HepG2 (cell line): ENCODE results near the gene SCAPER. TPM values are rescaled to one million over a fixed set of nuclear protein-coding genes. Genes with fewer than 3 reads are reported as not detected.

Experiments used
- ATAC-seq: fragments of 200-7000 bp; cut with Tn5 transposase; 3 replicates; pipeline ENCODE4 v1.9.1; 2020; ENCODE audit warnings: mild to moderate bottlenecking, moderate library complexity
- BruUV-seq: library from RNA; stranded (reverse); fragments of 400-500 nt; replicated peaks from 2 replicates; lab custom pipeline; 2021; lab: Mats Ljungman, UMichigan
- CTCF ChIA-PET: fragments of 300-600 bp; formaldehyde crosslinking; extraction: SDS; loops from one replicate; lab custom pipeline; 2021; ENCODE audit warnings: low total read pairs, inconsistent platforms, low intra/inter-chr PET ratio; lab: Yijun Ruan, JAX
- POLR2A ChIA-PET: fragments of 350-600 bp; sonication (Branson Sonifier 250); formaldehyde crosslinking; loops from one replicate; lab custom pipeline; 2020; ENCODE audit warnings: antibody characterized with exemption, inconsistent platforms; lab: Yijun Ruan, JAX
- DNase-seq: peaks from one replicate; pipeline ENCODE4 v3.0.0-alpha.2; 2015; ENCODE audit warnings: low spot score
- FAIRE-seq: peaks from 3 replicates; lab custom pipeline; 2011; peaks lifted over from hg19 to GRCh38; lab: Jason Lieb, UNC
- H2AFZ ChIP-seq: one replicate; pipeline ENCODE4 v1.6.1; 2011; ENCODE audit warnings: low read length, inconsistent platforms
- H3K27ac ChIP-seq: fragments of 300-600 bp; 3 replicates; pipeline ENCODE4 v1.8.0; 2011; ENCODE audit warnings: mixed run types, mild to moderate bottlenecking, mixed read lengths, low read length, inconsistent platforms; ENCODE audit not compliant: insufficient read depth; ENCODE audit errors: extremely low read length
- H3K27me3 ChIP-seq, 2 experiments: fragments of 200-600 bp in 1 of 2; 2 replicates in 1 of 2; 3 replicates in 1 of 2; pipeline versions ENCODE4 v1.6.0 to v1.8.0; 2011; ENCODE audit warnings: low read length in 2 of 2, mild to moderate bottlenecking in 2 of 2, moderate library complexity in 2 of 2, inconsistent platforms in 1 of 2; ENCODE audit not compliant: insufficient read depth in 2 of 2, control insufficient read depth in 1 of 2
- H3K36me3 ChIP-seq, 2 experiments: fragments of 200-600 bp in 1 of 2; replicated peaks in 1 of 2; 2 replicates in 1 of 2; 3 replicates in 1 of 2; pipeline versions ENCODE4 v1.5.1 to v1.8.0; 2011; ENCODE audit warnings: low read length in 2 of 2, inconsistent platforms in 1 of 2; ENCODE audit not compliant: insufficient read depth in 2 of 2, control insufficient read depth in 1 of 2
- H3K4me1 ChIP-seq: 2 replicates; pipeline ENCODE4 v1.5.1; 2012; ENCODE audit warnings: low read length, inconsistent platforms; ENCODE audit not compliant: insufficient read depth
- H3K4me2 ChIP-seq: 2 replicates; pipeline ENCODE4 v1.6.0; 2011; ENCODE audit warnings: low read depth, low read length, inconsistent platforms
- H3K4me3 ChIP-seq, 3 experiments: fragments of 200-600 bp in 1 of 3; sonication (generic), shearing (Covaris generic) in 1 of 3; replicated peaks in 1 of 3; 2 replicates each; pipeline ENCODE4 v1.5.1; 2011 to 2016; ENCODE audit warnings: low read length in 3 of 3, inconsistent platforms in 2 of 3, low read depth in 2 of 3, mild to moderate bottlenecking in 2 of 3, control low read depth in 1 of 3, mixed read lengths in 1 of 3; ENCODE audit not compliant: insufficient read depth in 1 of 3
- H3K79me2 ChIP-seq: one replicate; pipeline ENCODE4 v1.6.1; 2011; ENCODE audit warnings: low read length, inconsistent platforms; ENCODE audit not compliant: insufficient read depth
- H3K9ac ChIP-seq: 2 replicates; pipeline ENCODE4 v1.6.0; 2011; ENCODE audit warnings: mild to moderate bottlenecking, low read depth, low read length, inconsistent platforms; ENCODE audit not compliant: insufficient read depth
- H3K9me3 ChIP-seq: 2 replicates; pipeline ENCODE4 v1.5.1; 2012; ENCODE audit warnings: mild to moderate bottlenecking, low read length
- H4K20me1 ChIP-seq: 2 replicates; pipeline ENCODE4 v1.6.0; 2011; ENCODE audit warnings: inconsistent platforms, mild to moderate bottlenecking, low read length, moderate library complexity; ENCODE audit not compliant: insufficient read depth
- CBX2 ChIP-seq, 2 experiments: fragments of 200-600 bp in 1 of 2; sonication (generic); formaldehyde crosslinking in 1 of 2; IDR thresholded peaks; 2 replicates each; pipeline versions ENCODE4 v1.7.0 to v1.8.1; 2018 to 2022; ENCODE audit warnings: low read depth in 2 of 2, low read length in 1 of 2, mild to moderate bottlenecking in 1 of 2, missing genetic modification reagents in 1 of 2
- FLYWCH1 ChIP-seq: sonication (generic); formaldehyde crosslinking; IDR thresholded peaks from 2 replicates; pipeline ENCODE4 v1.8.1; 2023; ENCODE audit warnings: mild to moderate bottlenecking, missing genetic modification reagents
- PITX1 ChIP-seq: sonication (generic); formaldehyde crosslinking; IDR thresholded peaks from 2 replicates; pipeline ENCODE4 v1.5.1; 2020; ENCODE audit warnings: mild to moderate bottlenecking, missing genetic modification reagents
- RFX5 ChIP-seq: IDR thresholded peaks from 2 replicates; pipeline ENCODE4 v1.6.1; 2011; ENCODE audit warnings: low read depth, low read length, improper control_type of control experiment
- SAP130 ChIP-seq: IDR thresholded peaks from 2 replicates; pipeline ENCODE4 v1.6.1; 2016; ENCODE audit warnings: low read depth
- SIN3A ChIP-seq: IDR thresholded peaks from 2 replicates; pipeline ENCODE4 v1.6.1; 2011; ENCODE audit warnings: low read depth, mild to moderate bottlenecking, control low read depth, low read length, borderline replicate concordance
- SRSF1 ChIP-seq: fragments of 200-400 bp; formaldehyde crosslinking; optimal IDR thresholded peaks from 2 replicates; pipeline ENCODE3; 2017; ENCODE audit warnings: mild to moderate bottlenecking, low read depth, low read length, moderate library complexity
- SUZ12 ChIP-seq: fragments of 150-350 bp; IDR thresholded peaks from 2 replicates; pipeline ENCODE4 v1.6.1; 2014; ENCODE audit warnings: low read depth, low read length
- WIZ ChIP-seq: sonication (generic); formaldehyde crosslinking; IDR thresholded peaks from 2 replicates; pipeline ENCODE4 v1.5.1; 2020; ENCODE audit warnings: mild to moderate bottlenecking, missing genetic modification reagents
- ZNF33B ChIP-seq: sonication (generic); formaldehyde crosslinking; IDR thresholded peaks from 2 replicates; pipeline ENCODE4 v1.5.1; 2020; ENCODE audit warnings: mild to moderate bottlenecking, missing genetic modification reagents
- ZNF644 ChIP-seq: IDR thresholded peaks from 2 replicates; pipeline ENCODE4 v1.6.1; 2016; ENCODE audit warnings: low read depth
- ZNF746 ChIP-seq: sonication (generic); formaldehyde crosslinking; IDR thresholded peaks from 2 replicates; pipeline ENCODE4 v1.8.0; 2022; ENCODE audit warnings: mild to moderate bottlenecking, missing genetic modification reagents
- ZNF780A ChIP-seq: sonication (generic); formaldehyde crosslinking; IDR thresholded peaks from 2 replicates; pipeline ENCODE4 v1.8.0; 2022; ENCODE audit warnings: mild to moderate bottlenecking, missing genetic modification reagents, moderate library complexity
- WGBS: methylation state at CpG from one replicate; pipeline ENCODE4 v1.1.6; 2017; ENCODE audit warnings: low lambda C conversion rate; 5-methylcytosine and 5-hydroxymethylcytosine counted together
- in situ Hi-C: cut with HindIII; loops from 2 replicates; pipeline ENCODE4 v1.10.0; 2017; ENCODE audit warnings: low pct_unique_long_range_greater_than_20kb; ENCODE audit not compliant: extremely low pct_ligation_motif_present
- intact Hi-C: fragments of 100-400 bp; cut with micrococcal nuclease; formaldehyde crosslinking; loops from one replicate; pipeline ENCODE4 v1.10.0; 2022; ENCODE audit not compliant: unreplicated experiment
- polyA plus RNA-seq, 8 experiments: library from polyadenylated mRNA; depleted of rRNA in 3 of 8; stranded (reverse) in 7 of 8; unstranded in 1 of 8; fragments of >200 nt; fragmentation: Illumina TruSeq in 4 of 8; extraction: Trizol in 4 of 8; gene quantifications; 2 replicates each; pipeline versions ENCODE4 v1.2.1 to v1.2.3, GENCODE V29; 2011 to 2016; ENCODE audit warnings: low read depth in 4 of 8, missing spikeins in 1 of 8, mixed read lengths in 1 of 8; ENCODE audit not compliant: insufficient read depth in 1 of 8
- total RNA-seq, 5 experiments: library from RNA; depleted of rRNA; stranded (reverse); fragments of >200 nt; fragmentation: Illumina TruSeq; extraction: Trizol; gene quantifications; 2 replicates each; pipeline ENCODE4 v1.2.3, GENCODE V29; 2016; ENCODE audit warnings: low read depth in 1 of 5
- TF ChIP-seq, protein P1 (sequence below): sonication (generic); formaldehyde crosslinking; IDR thresholded peaks from 2 replicates; pipeline ENCODE4 v1.5.1; 2020; ENCODE audit warnings: mild to moderate bottlenecking, missing genetic modification reagents, borderline replicate concordance
- TF ChIP-seq, protein P2 (sequence below): IDR thresholded peaks from 2 replicates; pipeline ENCODE4 v1.6.1; 2016; ENCODE audit warnings: control low read depth
- TF ChIP-seq, protein P3 (sequence below): sonication (generic); formaldehyde crosslinking; IDR thresholded peaks from 2 replicates; pipeline ENCODE4 v1.5.0; 2020; ENCODE audit warnings: missing genetic modification reagents

The SCAPER gene
- total and polyA plus RNA-seq, 2 of the 13 experiments (the other 11 are each of a cell fraction or from before 2014, with no cell fraction given) = 4.3 to 10.5 TPM

DNA sequence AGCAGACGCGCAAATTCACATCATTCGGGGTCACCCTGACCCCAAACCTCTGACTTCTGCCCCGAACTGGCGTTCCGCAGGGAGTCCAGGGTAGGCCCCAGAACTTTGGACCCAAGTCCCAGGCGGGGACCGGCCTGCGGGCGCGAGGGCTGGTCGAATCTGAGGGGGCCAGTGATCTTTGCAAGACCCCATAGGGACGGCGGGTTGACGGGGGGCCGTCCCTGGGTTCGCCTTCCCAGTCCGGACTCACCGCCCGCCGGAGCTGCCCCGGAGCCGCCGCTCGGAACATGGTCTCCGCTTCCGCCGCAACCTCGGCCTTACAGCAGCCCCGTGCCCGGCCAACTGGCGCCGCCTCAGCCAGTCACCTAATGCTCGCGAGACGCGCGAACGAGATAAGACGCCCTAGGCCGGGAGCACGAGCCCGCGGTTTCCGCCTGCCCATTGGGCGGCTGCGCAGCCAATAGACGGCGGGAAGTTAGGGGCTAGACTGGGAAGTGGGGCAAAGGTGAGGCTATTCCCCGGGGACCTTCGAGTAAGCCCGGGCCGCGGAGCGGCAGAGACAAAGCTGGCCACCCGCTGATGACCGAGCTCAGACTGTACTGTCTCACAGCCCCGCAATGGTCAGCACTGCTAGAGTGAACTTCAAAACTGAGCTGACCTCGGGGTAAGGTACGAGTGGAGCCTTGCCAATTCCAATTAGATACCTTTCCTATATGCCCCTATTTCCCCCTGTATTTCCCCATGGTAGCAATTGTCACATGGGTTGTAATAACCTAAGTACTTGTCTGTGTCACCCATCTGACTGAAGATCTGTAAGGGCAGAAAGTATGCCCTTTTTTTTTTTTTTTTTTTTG lies 593.8 kb downstream of the SCAPER start, which contains the start of gene ETFA:
TSS of gene ETFA (minus strand) at position 370 of the 854 bp plus-strand sequence. CDS start at position 289, 81 bp downstream.
- POLR2A ChIA-PET = interaction anchor here (0.6 to 5.9 kb wide), 21 partner anchors 10 to 620 kb away, joined by 3 to 132 read pairs (median 3); partner anchors contain the start of genes ISL2 and RCN2
- TF ChIP-seq SAP130 (CRISPR knock-in tag) (peak; percentile 93), CBX2 (IDR thresholded peaks at IDR 0.05; ENCODE audit: low read depth, low read length) (no peak), CBX2 (CRISPR knock-in tag; IDR thresholded peaks at IDR 0.05; ENCODE audit: low read depth) (no peak), PITX1 (CRISPR knock-in tag) (peak; percentile 55; the same call in 1 of the 2 replicates), SIN3A (peak; percentile 59; the same call in 1 of the 2 replicates), FLYWCH1 (CRISPR knock-in tag) (no peak), WIZ (peak; percentile 74; the same call in 1 of the 2 replicates), ZNF644 (CRISPR knock-in tag) (peak; percentile 77), RFX5 (peak; percentile 50; the same call in 1 of the 2 replicates), ZNF746 (CRISPR knock-in tag) (no peak), ZNF33B (CRISPR knock-in tag) (peak; percentile 92), SRSF1 (peak; percentile 91), SUZ12 (no peak), ZNF780A (CRISPR knock-in tag) (no peak)
- TF ChIP-seq, protein P1, sequence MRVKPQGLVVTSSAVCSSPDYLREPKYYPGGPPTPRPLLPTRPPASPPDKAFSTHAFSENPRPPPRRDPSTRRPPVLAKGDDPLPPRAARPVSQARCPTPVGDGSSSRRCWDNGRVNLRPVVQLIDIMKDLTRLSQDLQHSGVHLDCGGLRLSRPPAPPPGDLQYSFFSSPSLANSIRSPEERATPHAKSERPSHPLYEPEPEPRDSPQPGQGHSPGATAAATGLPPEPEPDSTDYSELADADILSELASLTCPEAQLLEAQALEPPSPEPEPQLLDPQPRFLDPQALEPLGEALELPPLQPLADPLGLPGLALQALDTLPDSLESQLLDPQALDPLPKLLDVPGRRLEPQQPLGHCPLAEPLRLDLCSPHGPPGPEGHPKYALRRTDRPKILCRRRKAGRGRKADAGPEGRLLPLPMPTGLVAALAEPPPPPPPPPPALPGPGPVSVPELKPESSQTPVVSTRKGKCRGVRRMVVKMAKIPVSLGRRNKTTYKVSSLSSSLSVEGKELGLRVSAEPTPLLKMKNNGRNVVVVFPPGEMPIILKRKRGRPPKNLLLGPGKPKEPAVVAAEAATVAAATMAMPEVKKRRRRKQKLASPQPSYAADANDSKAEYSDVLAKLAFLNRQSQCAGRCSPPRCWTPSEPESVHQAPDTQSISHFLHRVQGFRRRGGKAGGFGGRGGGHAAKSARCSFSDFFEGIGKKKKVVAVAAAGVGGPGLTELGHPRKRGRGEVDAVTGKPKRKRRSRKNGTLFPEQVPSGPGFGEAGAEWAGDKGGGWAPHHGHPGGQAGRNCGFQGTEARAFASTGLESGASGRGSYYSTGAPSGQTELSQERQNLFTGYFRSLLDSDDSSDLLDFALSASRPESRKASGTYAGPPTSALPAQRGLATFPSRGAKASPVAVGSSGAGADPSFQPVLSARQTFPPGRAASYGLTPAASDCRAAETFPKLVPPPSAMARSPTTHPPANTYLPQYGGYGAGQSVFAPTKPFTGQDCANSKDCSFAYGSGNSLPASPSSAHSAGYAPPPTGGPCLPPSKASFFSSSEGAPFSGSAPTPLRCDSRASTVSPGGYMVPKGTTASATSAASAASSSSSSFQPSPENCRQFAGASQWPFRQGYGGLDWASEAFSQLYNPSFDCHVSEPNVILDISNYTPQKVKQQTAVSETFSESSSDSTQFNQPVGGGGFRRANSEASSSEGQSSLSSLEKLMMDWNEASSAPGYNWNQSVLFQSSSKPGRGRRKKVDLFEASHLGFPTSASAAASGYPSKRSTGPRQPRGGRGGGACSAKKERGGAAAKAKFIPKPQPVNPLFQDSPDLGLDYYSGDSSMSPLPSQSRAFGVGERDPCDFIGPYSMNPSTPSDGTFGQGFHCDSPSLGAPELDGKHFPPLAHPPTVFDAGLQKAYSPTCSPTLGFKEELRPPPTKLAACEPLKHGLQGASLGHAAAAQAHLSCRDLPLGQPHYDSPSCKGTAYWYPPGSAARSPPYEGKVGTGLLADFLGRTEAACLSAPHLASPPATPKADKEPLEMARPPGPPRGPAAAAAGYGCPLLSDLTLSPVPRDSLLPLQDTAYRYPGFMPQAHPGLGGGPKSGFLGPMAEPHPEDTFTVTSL (CRISPR knock-in tag) = peak; percentile 22; the same call in 1 of the 2 replicates
- TF ChIP-seq, protein P2, sequence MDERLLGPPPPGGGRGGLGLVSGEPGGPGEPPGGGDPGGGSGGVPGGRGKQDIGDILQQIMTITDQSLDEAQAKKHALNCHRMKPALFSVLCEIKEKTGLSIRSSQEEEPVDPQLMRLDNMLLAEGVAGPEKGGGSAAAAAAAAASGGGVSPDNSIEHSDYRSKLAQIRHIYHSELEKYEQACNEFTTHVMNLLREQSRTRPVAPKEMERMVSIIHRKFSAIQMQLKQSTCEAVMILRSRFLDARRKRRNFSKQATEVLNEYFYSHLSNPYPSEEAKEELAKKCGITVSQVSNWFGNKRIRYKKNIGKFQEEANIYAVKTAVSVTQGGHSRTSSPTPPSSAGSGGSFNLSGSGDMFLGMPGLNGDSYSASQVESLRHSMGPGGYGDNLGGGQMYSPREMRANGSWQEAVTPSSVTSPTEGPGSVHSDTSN (CRISPR knock-in tag) = no peak
- TF ChIP-seq, protein P3, sequence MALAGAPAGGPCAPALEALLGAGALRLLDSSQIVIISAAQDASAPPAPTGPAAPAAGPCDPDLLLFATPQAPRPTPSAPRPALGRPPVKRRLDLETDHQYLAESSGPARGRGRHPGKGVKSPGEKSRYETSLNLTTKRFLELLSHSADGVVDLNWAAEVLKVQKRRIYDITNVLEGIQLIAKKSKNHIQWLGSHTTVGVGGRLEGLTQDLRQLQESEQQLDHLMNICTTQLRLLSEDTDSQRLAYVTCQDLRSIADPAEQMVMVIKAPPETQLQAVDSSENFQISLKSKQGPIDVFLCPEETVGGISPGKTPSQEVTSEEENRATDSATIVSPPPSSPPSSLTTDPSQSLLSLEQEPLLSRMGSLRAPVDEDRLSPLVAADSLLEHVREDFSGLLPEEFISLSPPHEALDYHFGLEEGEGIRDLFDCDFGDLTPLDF (CRISPR knock-in tag) = peak; percentile 87

More for the DNA sequence above, 593.8 kb downstream of the SCAPER start, which contains the start of gene ETFA:
- H3K4me3 ChIP-seq = peak within 1 kb of the TSS; percentile 83 to 98 (median 97)
- peak within 1 kb of the TSS; percentile 96 for H3K27ac ChIP-seq
- peaks cover 42% of the 10 kb centered on the region for H4K20me1 ChIP-seq
- peak; percentile 96 for ATAC-seq
- no peaks in the 10 kb centered on the region for H3K9me3 ChIP-seq
- under 1% methylated on average over 23 of the region's 60 CpGs for WGBS
- peaks cover 64% of the 10 kb centered on the region for H3K4me1 ChIP-seq
- H3K4me2 ChIP-seq = peak within 1 kb of the TSS; percentile 97
- H3K79me2 ChIP-seq = peaks cover 47% of the 10 kb centered on the region
- peak within 1 kb of the TSS; percentile 95 for H3K9ac ChIP-seq
- in situ Hi-C loops (no loop called here), intact Hi-C loops (loop anchor here (1.0 kb wide), 1 partner anchor 25 kb away; the partner anchor contains the start of gene ISL2)
- no peaks in the 10 kb centered on the region for H3K36me3 ChIP-seq
- no TSS peak for BruUV-seq
- H3K27me3 ChIP-seq = no peaks in the 10 kb centered on the region; a peak in 1 of 5 replicates
- DNase-seq = peak; percentile 95
- FAIRE-seq = peak; percentile 44
- CTCF ChIA-PET = no interaction called here
- peak within 1 kb of the TSS; percentile 84 for H2AFZ ChIP-seq
